Measurements from ENCODE around the gene ALOXE3.

Gene ALOXE3

GRCh38 chr17:8060274-8060673 is 58.0 kb downstream of the ALOXE3 start:
- no peak overlapping the region for H3K4me3 ChIP-seq (replicated peaks in 1 of 2; ENCODE audit: low read depth in 2 of 2, low read length in 2 of 2)
- peak; percentile 78 to 82 for DNase-seq (ENCODE audit: low read depth in 2 of 2)
- peak; percentile 54 for TF ChIP-seq CTCF (IDR thresholded peaks at IDR 0.05; ENCODE audit: low read depth, low read length)

- DNase-seq (ENCODE audit: low read depth in 2 of 2), result no peak
- no peak overlapping the region for H3K4me3 ChIP-seq (replicated peaks in 1 of 2; ENCODE audit: low read depth in 2 of 2, low read length in 2 of 2)
- no peak for TF ChIP-seq CTCF (IDR thresholded peaks at IDR 0.05; ENCODE audit: low read depth, low read length)
Measured at GRCh38 chr17:8059131-8059530, 59.2 kb downstream of the ALOXE3 start.

- peak; percentile 87 to 88 for DNase-seq (ENCODE audit: low read depth in 2 of 2)
- H3K4me3 ChIP-seq (replicated peaks in 1 of 2; ENCODE audit: low read depth in 2 of 2, low read length in 2 of 2), result no peak overlapping the region
- peak; percentile 67 for TF ChIP-seq CTCF (IDR thresholded peaks at IDR 0.05; ENCODE audit: low read depth, low read length)
Measured at GRCh38 chr17:8057691-8058114, 60.6 kb downstream of the ALOXE3 start.

- TF ChIP-seq CTCF (IDR thresholded peaks at IDR 0.05; ENCODE audit: low read depth, low read length), result no peak
- no peak for DNase-seq (ENCODE audit: low read depth in 2 of 2)
- H3K4me3 ChIP-seq (replicated peaks in 1 of 2; ENCODE audit: low read depth in 2 of 2, low read length in 2 of 2), result no peak overlapping the region
Measured at GRCh38 chr17:8056976-8057625, 61.2 kb downstream of the ALOXE3 start.

GRCh38 chr17:8056232-8056975 is 61.9 kb downstream of the ALOXE3 start:
- DNase-seq (ENCODE audit: low read depth in 2 of 2), result peak; percentile 90 to 95
- TF ChIP-seq CTCF (IDR thresholded peaks at IDR 0.05; ENCODE audit: low read depth, low read length), result no peak
- H3K4me3 ChIP-seq (replicated peaks in 1 of 2; ENCODE audit: low read depth in 2 of 2, low read length in 2 of 2), result no peak overlapping the region

GRCh38 chr17:8055851-8056231 is 62.5 kb downstream of the ALOXE3 start:
- no peak for DNase-seq (ENCODE audit: low read depth in 2 of 2)
- no peak for TF ChIP-seq CTCF (IDR thresholded peaks at IDR 0.05; ENCODE audit: low read depth, low read length)
- H3K4me3 ChIP-seq (replicated peaks in 1 of 2; ENCODE audit: low read depth in 2 of 2, low read length in 2 of 2), result no peak overlapping the region
